HepG2 (cell line): ENCODE results near the gene TBC1D7. TPM values are rescaled to one million over a fixed set of nuclear protein-coding genes. Genes with fewer than 3 reads are reported as not detected.

ENCODE experiments used
- ATAC-seq: fragments of 200-7000 bp; cut with Tn5 transposase; 3 replicates; pipeline ENCODE4 v1.9.1; 2020; ENCODE audit warnings: mild to moderate bottlenecking, moderate library complexity
- BruUV-seq: library from RNA; stranded (reverse); fragments of 400-500 nt; replicated peaks from 2 replicates; lab custom pipeline; 2021; lab: Mats Ljungman, UMichigan
- CTCF ChIA-PET: fragments of 300-600 bp; formaldehyde crosslinking; extraction: SDS; loops from one replicate; lab custom pipeline; 2021; ENCODE audit warnings: low total read pairs, inconsistent platforms, low intra/inter-chr PET ratio; lab: Yijun Ruan, JAX
- POLR2A ChIA-PET: fragments of 350-600 bp; sonication (Branson Sonifier 250); formaldehyde crosslinking; loops from one replicate; lab custom pipeline; 2020; ENCODE audit warnings: antibody characterized with exemption, inconsistent platforms; lab: Yijun Ruan, JAX
- DNase-seq: peaks from one replicate; pipeline ENCODE4 v3.0.0-alpha.2; 2015; ENCODE audit warnings: low spot score
- FAIRE-seq: peaks from 3 replicates; lab custom pipeline; 2011; peaks lifted over from hg19 to GRCh38; lab: Jason Lieb, UNC
- H2AFZ ChIP-seq: one replicate; pipeline ENCODE4 v1.6.1; 2011; ENCODE audit warnings: low read length, inconsistent platforms
- H3K27ac ChIP-seq: fragments of 300-600 bp; 3 replicates; pipeline ENCODE4 v1.8.0; 2011; ENCODE audit warnings: mixed run types, mild to moderate bottlenecking, mixed read lengths, low read length, inconsistent platforms; ENCODE audit not compliant: insufficient read depth; ENCODE audit errors: extremely low read length
- H3K27me3 ChIP-seq, 2 experiments: fragments of 200-600 bp in 1 of 2; 2 replicates in 1 of 2; 3 replicates in 1 of 2; pipeline versions ENCODE4 v1.6.0 to v1.8.0; 2011; ENCODE audit warnings: low read length in 2 of 2, mild to moderate bottlenecking in 2 of 2, moderate library complexity in 2 of 2, inconsistent platforms in 1 of 2; ENCODE audit not compliant: insufficient read depth in 2 of 2, control insufficient read depth in 1 of 2
- H3K36me3 ChIP-seq, 2 experiments: fragments of 200-600 bp in 1 of 2; replicated peaks in 1 of 2; 2 replicates in 1 of 2; 3 replicates in 1 of 2; pipeline versions ENCODE4 v1.5.1 to v1.8.0; 2011; ENCODE audit warnings: low read length in 2 of 2, inconsistent platforms in 1 of 2; ENCODE audit not compliant: insufficient read depth in 2 of 2, control insufficient read depth in 1 of 2
- H3K4me1 ChIP-seq: 2 replicates; pipeline ENCODE4 v1.5.1; 2012; ENCODE audit warnings: low read length, inconsistent platforms; ENCODE audit not compliant: insufficient read depth
- H3K4me2 ChIP-seq: 2 replicates; pipeline ENCODE4 v1.6.0; 2011; ENCODE audit warnings: low read depth, low read length, inconsistent platforms
- H3K4me3 ChIP-seq, 3 experiments: fragments of 200-600 bp in 1 of 3; sonication (generic), shearing (Covaris generic) in 1 of 3; replicated peaks in 1 of 3; 2 replicates each; pipeline ENCODE4 v1.5.1; 2011 to 2016; ENCODE audit warnings: low read length in 3 of 3, inconsistent platforms in 2 of 3, low read depth in 2 of 3, mild to moderate bottlenecking in 2 of 3, control low read depth in 1 of 3, mixed read lengths in 1 of 3; ENCODE audit not compliant: insufficient read depth in 1 of 3
- H3K79me2 ChIP-seq: one replicate; pipeline ENCODE4 v1.6.1; 2011; ENCODE audit warnings: low read length, inconsistent platforms; ENCODE audit not compliant: insufficient read depth
- H3K9ac ChIP-seq: 2 replicates; pipeline ENCODE4 v1.6.0; 2011; ENCODE audit warnings: mild to moderate bottlenecking, low read depth, low read length, inconsistent platforms; ENCODE audit not compliant: insufficient read depth
- H3K9me3 ChIP-seq: 2 replicates; pipeline ENCODE4 v1.5.1; 2012; ENCODE audit warnings: mild to moderate bottlenecking, low read length
- H4K20me1 ChIP-seq: 2 replicates; pipeline ENCODE4 v1.6.0; 2011; ENCODE audit warnings: inconsistent platforms, mild to moderate bottlenecking, low read length, moderate library complexity; ENCODE audit not compliant: insufficient read depth
- AHR ChIP-seq: IDR thresholded peaks from 2 replicates; pipeline ENCODE4 v1.6.1; 2018; ENCODE audit warnings: missing genetic modification reagents, missing compliant biosample characterization
- KDM1A ChIP-seq: IDR thresholded peaks from 2 replicates; pipeline ENCODE4 v1.6.1; 2016; ENCODE audit warnings: missing compliant biosample characterization
- MLLT10 ChIP-seq: sonication (generic); formaldehyde crosslinking; IDR thresholded peaks from 2 replicates; pipeline ENCODE4 v1.4.0; 2020; ENCODE audit warnings: missing genetic modification reagents
- RAD21 ChIP-seq: fragments of 450-650 bp; formaldehyde crosslinking; IDR thresholded peaks from 2 replicates; pipeline ENCODE4 v1.5.0; 2020; ENCODE audit warnings: mild to moderate bottlenecking
- SMYD3 ChIP-seq: sonication (generic); formaldehyde crosslinking; IDR thresholded peaks from 2 replicates; pipeline ENCODE4 v1.8.1; 2023; ENCODE audit warnings: mild to moderate bottlenecking, missing genetic modification reagents
- SRSF4 ChIP-seq: fragments of 200-400 bp; formaldehyde crosslinking; IDR thresholded peaks from one replicate; pipeline ENCODE4 v1.6.1; 2018; ENCODE audit warnings: mild to moderate bottlenecking, low read depth, low read length, moderate library complexity; ENCODE audit not compliant: poor library complexity, severe bottlenecking
- STAT5B ChIP-seq: sonication (generic); formaldehyde crosslinking; IDR thresholded peaks from 2 replicates; pipeline ENCODE4 v1.4.0; 2020; ENCODE audit warnings: missing genetic modification reagents
- ZMYM4 ChIP-seq: sonication (generic); formaldehyde crosslinking; IDR thresholded peaks from 2 replicates; pipeline ENCODE4 v1.8.1; 2023; ENCODE audit warnings: mild to moderate bottlenecking, missing genetic modification reagents
- ZNF138 ChIP-seq: sonication (generic); formaldehyde crosslinking; IDR thresholded peaks from 2 replicates; pipeline ENCODE4 v1.5.0; 2020; ENCODE audit warnings: mild to moderate bottlenecking, low read depth, missing genetic modification reagents
- ZNF546 ChIP-seq: sonication (generic); formaldehyde crosslinking; conservative IDR thresholded peaks from 2 replicates; pipeline ENCODE4 v1.8.1; 2023; ENCODE audit warnings: mild to moderate bottlenecking, missing genetic modification reagents
- ZNF672 ChIP-seq: sonication (generic); formaldehyde crosslinking; IDR thresholded peaks from 2 replicates; pipeline ENCODE4 v1.8.1; 2022; ENCODE audit warnings: missing genetic modification reagents
- WGBS: methylation state at CpG from one replicate; pipeline ENCODE4 v1.1.6; 2017; ENCODE audit warnings: low lambda C conversion rate; 5-methylcytosine and 5-hydroxymethylcytosine counted together
- in situ Hi-C: cut with HindIII; loops from 2 replicates; pipeline ENCODE4 v1.10.0; 2017; ENCODE audit warnings: low pct_unique_long_range_greater_than_20kb; ENCODE audit not compliant: extremely low pct_ligation_motif_present
- intact Hi-C: fragments of 100-400 bp; cut with micrococcal nuclease; formaldehyde crosslinking; loops from one replicate; pipeline ENCODE4 v1.10.0; 2022; ENCODE audit not compliant: unreplicated experiment
- polyA plus RNA-seq, 8 experiments: library from polyadenylated mRNA; depleted of rRNA in 3 of 8; stranded (reverse) in 7 of 8; unstranded in 1 of 8; fragments of >200 nt; fragmentation: Illumina TruSeq in 4 of 8; extraction: Trizol in 4 of 8; gene quantifications; 2 replicates each; pipeline versions ENCODE4 v1.2.1 to v1.2.3, GENCODE V29; 2011 to 2016; ENCODE audit warnings: low read depth in 4 of 8, missing spikeins in 1 of 8, mixed read lengths in 1 of 8; ENCODE audit not compliant: insufficient read depth in 1 of 8
- total RNA-seq, 5 experiments: library from RNA; depleted of rRNA; stranded (reverse); fragments of >200 nt; fragmentation: Illumina TruSeq; extraction: Trizol; gene quantifications; 2 replicates each; pipeline ENCODE4 v1.2.3, GENCODE V29; 2016; ENCODE audit warnings: low read depth in 1 of 5
- TF ChIP-seq, protein P1 (sequence below): sonication (generic); formaldehyde crosslinking; IDR thresholded peaks from 2 replicates; pipeline ENCODE4 v1.5.1; 2020; ENCODE audit warnings: mild to moderate bottlenecking, missing genetic modification reagents

TBC1D7 gene
- total and polyA plus RNA-seq, 2 of the 13 experiments (the other 11 are each of a cell fraction or from before 2014, with no cell fraction given): 23.3 to 30.8 TPM

DNA sequence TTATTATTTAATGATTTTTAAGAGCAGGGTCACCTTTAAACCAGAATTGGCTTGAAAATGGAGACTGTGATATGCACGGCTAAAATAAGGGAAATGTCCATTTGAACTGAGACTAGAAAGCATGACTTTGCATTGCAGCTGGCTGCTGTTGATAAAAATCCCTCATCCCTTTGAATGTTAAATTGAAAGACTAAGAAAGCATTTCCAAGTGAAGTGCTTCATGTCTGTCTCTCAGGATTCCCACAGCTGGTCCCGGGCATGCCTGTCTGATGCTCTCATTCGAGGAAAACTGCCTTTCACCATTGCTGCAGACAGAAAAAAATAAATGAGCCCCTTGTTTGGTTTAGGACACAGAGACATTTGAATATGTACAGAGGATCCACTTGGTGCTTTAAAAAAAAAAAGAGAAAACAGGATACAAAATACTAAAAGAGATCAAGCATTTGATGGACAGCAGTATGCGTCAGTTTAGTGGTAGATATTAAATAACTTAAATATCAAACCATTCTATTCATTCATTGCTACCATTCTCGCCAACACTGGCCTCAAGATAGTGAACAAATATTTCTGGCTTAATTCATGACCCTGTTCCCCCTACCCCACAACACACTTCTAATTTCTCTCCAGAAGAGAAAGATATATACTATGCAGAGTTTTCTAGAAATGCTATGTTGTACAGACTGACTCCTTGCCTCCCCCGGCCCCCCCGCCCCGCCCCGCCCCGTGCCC lies 55.0 kb downstream of the TBC1D7 start:
- 78% methylated on average over 10 of the region's 10 CpGs for WGBS
- Histone ChIP-seq H3K36me3 (no peaks in the 10 kb centered on the region), H3K4me1 (peaks cover 10% of the 10 kb centered on the region), H3K9ac (no peak overlapping the region), H3K9me3 (no peaks in the 10 kb centered on the region), H2AFZ (no peak overlapping the region), H3K79me2 (no peaks in the 10 kb centered on the region), H4K20me1 (no peaks in the 10 kb centered on the region), H3K27me3 (no peaks in the 10 kb centered on the region)
- no TSS peak for BruUV-seq
- intact Hi-C loops (loop anchor here (5.0 kb wide), 1 partner anchor 46 kb away; no protein-coding TSS in a partner anchor), in situ Hi-C loops (no loop called here)
- ChIA-PET CTCF (no interaction called here), POLR2A (no interaction called here)
- TF ChIP-seq KDM1A (no peak), ZNF672 (CRISPR knock-in tag) (no peak), SMYD3 (CRISPR knock-in tag) (no peak), SRSF4 (no peak), MLLT10 (CRISPR knock-in tag) (no peak), STAT5B (no peak), RAD21 (CRISPR knock-in tag) (no peak), ZMYM4 (CRISPR knock-in tag) (no peak), ZNF138 (CRISPR knock-in tag) (no peak), ZNF546 (CRISPR knock-in tag) (no peak), AHR (CRISPR knock-in tag) (no peak)
- TF ChIP-seq, protein P1, sequence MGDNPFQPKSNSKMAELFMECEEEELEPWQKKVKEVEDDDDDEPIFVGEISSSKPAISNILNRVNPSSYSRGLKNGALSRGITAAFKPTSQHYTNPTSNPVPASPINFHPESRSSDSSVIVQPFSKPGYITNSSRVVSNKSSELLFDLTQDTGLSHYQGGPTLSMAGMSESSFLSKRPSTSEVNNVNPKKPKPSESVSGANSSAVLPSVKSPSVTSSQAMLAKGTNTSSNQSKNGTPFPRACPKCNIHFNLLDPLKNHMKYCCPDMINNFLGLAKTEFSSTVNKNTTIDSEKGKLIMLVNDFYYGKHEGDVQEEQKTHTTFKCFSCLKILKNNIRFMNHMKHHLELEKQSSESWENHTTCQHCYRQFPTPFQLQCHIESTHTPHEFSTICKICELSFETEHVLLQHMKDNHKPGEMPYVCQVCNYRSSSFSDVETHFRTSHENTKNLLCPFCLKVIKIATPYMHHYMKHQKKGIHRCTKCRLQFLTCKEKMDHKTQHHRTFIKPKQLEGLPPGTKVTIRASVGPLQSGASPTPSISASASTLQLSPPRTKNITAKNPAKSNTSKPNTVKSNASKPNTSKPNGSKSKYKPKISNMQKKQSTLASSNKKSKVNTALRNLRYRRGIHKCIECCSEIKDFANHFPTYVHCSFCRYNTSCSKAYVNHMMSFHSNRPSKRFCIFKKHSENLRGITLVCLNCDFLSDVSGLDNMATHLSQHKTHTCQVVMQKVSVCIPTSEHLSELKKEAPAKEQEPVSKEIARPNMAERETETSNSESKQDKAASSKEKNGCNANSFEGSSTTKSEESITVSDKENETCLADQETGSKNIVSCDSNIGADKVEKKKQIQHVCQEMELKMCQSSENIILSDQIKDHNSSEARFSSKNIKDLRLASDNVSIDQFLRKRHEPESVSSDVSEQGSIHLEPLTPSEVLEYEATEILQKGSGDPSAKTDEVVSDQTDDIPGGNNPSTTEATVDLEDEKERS (CRISPR knock-in tag): no peak
- TF ChIP-seq, all 625 proteins: peak for 0
- ATAC-seq (no peak), DNase-seq (no peak), FAIRE-seq (no peak)
- Histone ChIP-seq H3K27ac (no peak overlapping the region), H3K4me3 (no peak overlapping the region), H3K4me2 (no peak overlapping the region)
